Neural progenitor cell (in vitro differentiated cells): ENCODE measurements around the gene PARVG. TPM values are rescaled to one million over a fixed set of nuclear protein-coding genes. Genes with fewer than 3 reads are reported as not detected.

Experiments
- DNase-seq: peaks from one replicate; pipeline ENCODE4 v3.0.0-alpha.2; 2016; ENCODE audit warnings: low spot score
- H2AFZ ChIP-seq: fragments of 200-600 bp; sonication (generic); replicated peaks from 2 replicates; pipeline ENCODE4 v1.6.1; 2016; ENCODE audit warnings: antibody characterized with exemption
- H3F3A ChIP-seq: fragments of 200-600 bp; sonication (generic); 2 replicates; pipeline ENCODE4 v1.6.1; 2016; ENCODE audit warnings: antibody characterized with exemption, low read depth
- H3K27ac ChIP-seq: fragments of 200-600 bp; sonication (generic); 2 replicates; pipeline ENCODE4 v1.5.1; 2016; ENCODE audit warnings: mild to moderate bottlenecking
- H3K27me3 ChIP-seq: fragments of 200-600 bp; sonication (generic); 2 replicates; pipeline ENCODE4 v1.6.1; 2016; ENCODE audit warnings: mild to moderate bottlenecking, moderate library complexity
- H3K36me3 ChIP-seq: fragments of 200-600 bp; sonication (generic); 2 replicates; pipeline ENCODE4 v1.5.1; 2016
- H3K4me1 ChIP-seq: fragments of 200-600 bp; sonication (generic); 2 replicates; pipeline ENCODE4 v1.6.1; 2016; ENCODE audit warnings: mixed run types
- H3K4me2 ChIP-seq: fragments of 200-600 bp; sonication (generic); 2 replicates; pipeline ENCODE4 v1.6.1; 2016
- H3K4me3 ChIP-seq: fragments of 200-600 bp; sonication (generic); 2 replicates; pipeline ENCODE4 v1.5.1; 2016
- H3K79me2 ChIP-seq: fragments of 200-600 bp; sonication (generic); 2 replicates; pipeline ENCODE4 v1.6.1; 2016; ENCODE audit warnings: low read depth
- H3K9ac ChIP-seq: fragments of 200-600 bp; sonication (generic); 2 replicates; pipeline ENCODE4 v1.6.1; 2016
- H3K9me3 ChIP-seq: fragments of 200-600 bp; sonication (generic); 2 replicates; pipeline ENCODE4 v1.5.1; 2016; ENCODE audit warnings: low read depth
- H4K20me1 ChIP-seq: fragments of 200-600 bp; sonication (generic); 2 replicates; pipeline ENCODE4 v1.6.1; 2016; ENCODE audit warnings: low read depth
- H3K27ac Mint-ChIP-seq: 3 replicates; pipeline ENCODE4 v1.8.0; 2021; ENCODE audit warnings: mixed read lengths
- H3K27me3 Mint-ChIP-seq: 2 replicates; pipeline ENCODE4 v1.8.0; 2022; ENCODE audit warnings: low read depth, mild to moderate bottlenecking, inconsistent platforms, moderate library complexity, mixed read lengths; ENCODE audit not compliant: insufficient read depth
- H3K36me3 Mint-ChIP-seq: 3 replicates; pipeline ENCODE4 v1.8.0; 2021; ENCODE audit warnings: mixed read lengths
- H3K4me1 Mint-ChIP-seq: 3 replicates; pipeline ENCODE4 v1.8.0; 2021; ENCODE audit warnings: mixed read lengths
- H3K4me3 Mint-ChIP-seq: 3 replicates; pipeline ENCODE4 v1.8.0; 2021; ENCODE audit warnings: mild to moderate bottlenecking, moderate library complexity, mixed read lengths
- H3K9me3 Mint-ChIP-seq: 3 replicates; pipeline ENCODE4 v1.8.0; 2020; ENCODE audit warnings: mixed read lengths
- CTCF ChIP-seq: fragments of 200-600 bp; sonication (generic); IDR thresholded peaks from 2 replicates; pipeline ENCODE4 v1.5.1; 2017; ENCODE audit warnings: antibody characterized with exemption, mild to moderate bottlenecking
- EZH2 ChIP-seq: fragments of 200-600 bp; sonication (generic); IDR thresholded peaks from 2 replicates; pipeline ENCODE4 v1.6.1; 2017; ENCODE audit warnings: antibody characterized with exemption, mild to moderate bottlenecking, moderate library complexity
- EZH2phosphoT487 ChIP-seq: fragments of 200-600 bp; sonication (generic); IDR thresholded peaks from 2 replicates; pipeline ENCODE4 v1.6.1; 2017; ENCODE audit warnings: antibody characterized with exemption
- total RNA-seq: library from RNA; depleted of rRNA; stranded (reverse); fragments of >200 nt; gene quantifications from 2 replicates; pipeline ENCODE4 v1.2.3, GENCODE V29; 2015; ENCODE audit warnings: low replicate concordance

PARVG gene
- total RNA-seq, 1 donor from 2014 or later = not detected

DNA sequence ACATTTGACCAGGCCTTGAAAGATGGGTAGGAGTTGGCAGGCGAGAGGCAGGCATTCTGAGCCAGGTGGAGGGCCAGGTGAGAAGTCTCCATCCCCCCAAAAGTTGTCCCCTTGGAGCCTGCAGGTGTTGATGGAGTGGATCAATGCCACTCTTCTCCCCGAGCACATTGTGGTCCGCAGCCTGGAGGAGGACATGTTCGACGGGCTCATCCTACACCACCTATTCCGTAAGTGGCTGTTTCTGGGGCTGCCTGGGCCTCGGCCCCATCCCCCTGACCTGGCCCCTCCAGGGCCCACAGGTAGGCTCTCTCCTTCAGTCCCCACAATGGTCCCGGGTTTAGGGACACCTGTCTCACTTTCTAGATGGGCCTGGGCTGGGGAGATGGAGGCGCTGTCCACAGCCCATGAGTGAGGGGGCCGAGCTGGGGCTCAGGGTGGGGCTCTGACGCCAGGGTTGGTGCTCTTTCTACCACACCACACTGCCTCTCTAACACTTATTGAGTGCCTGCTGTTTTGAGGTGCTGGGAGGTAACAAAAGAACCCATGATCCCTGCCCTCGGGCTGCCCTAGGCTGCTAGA is 7.0 kb downstream of the PARVG start:
- Histone ChIP-seq H3K79me2 (no peaks in the 10 kb centered on the region), H2AFZ (no peak overlapping the region), H3K4me2 (no peak overlapping the region), H3K9ac (no peak overlapping the region), H3K4me3 (no peak overlapping the region), H3F3A (no peaks in the 10 kb centered on the region), H4K20me1 (no peaks in the 10 kb centered on the region), H3K9me3 (no peaks in the 10 kb centered on the region), H3K27me3 (no peaks in the 10 kb centered on the region), H3K4me1 (peaks cover 3% of the 10 kb centered on the region), H3K36me3 (no peaks in the 10 kb centered on the region), H3K27ac (no peak overlapping the region)
- H3K4me3 Mint-ChIP-seq = no peak overlapping the region
- peaks cover 2% of the 10 kb centered on the region for H3K27me3 Mint-ChIP-seq
- H3K27ac Mint-ChIP-seq = no peak overlapping the region
- H3K9me3 Mint-ChIP-seq = no peaks in the 10 kb centered on the region
- H3K4me1 Mint-ChIP-seq = peaks cover 4% of the 10 kb centered on the region
- H3K36me3 Mint-ChIP-seq = no peaks in the 10 kb centered on the region
- no peak for DNase-seq
- TF ChIP-seq EZH2 (no peak), EZH2phosphoT487 (no peak), CTCF (no peak)

- H3K9me3 ChIP-seq = no peaks in the 10 kb centered on the region
- Mint-ChIP-seq H3K36me3 (no peaks in the 10 kb centered on the region), H3K4me3 (no peak overlapping the region), H3K27ac (no peak overlapping the region), H3K27me3 (peaks cover 2% of the 10 kb centered on the region), H3K9me3 (no peaks in the 10 kb centered on the region), H3K4me1 (peaks cover 4% of the 10 kb centered on the region)
- H3K9ac ChIP-seq = no peak overlapping the region
- peaks cover 3% of the 10 kb centered on the region for H3K4me1 ChIP-seq
- H3K27me3 ChIP-seq = no peaks in the 10 kb centered on the region
- H3K36me3 ChIP-seq = no peaks in the 10 kb centered on the region
- H2AFZ ChIP-seq = no peak overlapping the region
- H3F3A ChIP-seq = no peaks in the 10 kb centered on the region
- H3K27ac ChIP-seq = no peak overlapping the region
- H3K4me3 ChIP-seq = no peak overlapping the region
- no peaks in the 10 kb centered on the region for H4K20me1 ChIP-seq
- no peaks in the 10 kb centered on the region for H3K79me2 ChIP-seq
- no peak for TF ChIP-seq EZH2phosphoT487
- TF ChIP-seq EZH2 = no peak
- no peak for TF ChIP-seq CTCF
- H3K4me2 ChIP-seq = no peak overlapping the region
- no peak for DNase-seq
Measured at GRCh38 chr22:44188316-44188715, 7.6 kb downstream of the PARVG start.

GRCh38 chr22:44188986-44189630 is 8.4 kb downstream of the PARVG start:
- Mint-ChIP-seq H3K9me3 (no peaks in the 10 kb centered on the region), H3K27ac (no peak overlapping the region), H3K4me1 (peaks cover 4% of the 10 kb centered on the region), H3K36me3 (no peaks in the 10 kb centered on the region), H3K27me3 (peaks cover 2% of the 10 kb centered on the region), H3K4me3 (no peak overlapping the region)
- Histone ChIP-seq H3K9ac (no peak overlapping the region), H3F3A (no peaks in the 10 kb centered on the region), H3K4me2 (no peak overlapping the region), H3K9me3 (no peaks in the 10 kb centered on the region), H2AFZ (no peak overlapping the region), H3K36me3 (no peaks in the 10 kb centered on the region), H4K20me1 (no peaks in the 10 kb centered on the region), H3K4me1 (peaks cover 3% of the 10 kb centered on the region), H3K79me2 (no peaks in the 10 kb centered on the region), H3K27ac (no peak overlapping the region), H3K27me3 (no peaks in the 10 kb centered on the region), H3K4me3 (no peak overlapping the region)
- TF ChIP-seq CTCF (no peak), EZH2 (no peak)
- no peak for DNase-seq
